PC-9 (cell line): ENCODE results near the gene TPRKB. TPM values are rescaled to one million over a fixed set of nuclear protein-coding genes. Genes with fewer than 3 reads are reported as not detected.
A peak's percentile ranks its signal among the peaks of the same experiment; 100 is the strongest.

Experiments used
- BruUV-seq: library from RNA; stranded (reverse); fragments of 400-500 nt; replicated peaks from 2 replicates; lab custom pipeline; 2021; lab: Mats Ljungman, UMichigan
- CTCF ChIA-PET: fragments of 300-600 bp; sonication (Branson Sonifier 250); formaldehyde crosslinking; loops from one replicate; lab custom pipeline; 2022; ENCODE audit warnings: antibody characterized with exemption; lab: Charles Lee
- POLR2A ChIA-PET: fragments of 300-600 bp; sonication (Branson Sonifier 250); formaldehyde crosslinking; loops from one replicate; lab custom pipeline; 2022; ENCODE audit warnings: antibody characterized with exemption; ENCODE audit not compliant: unreplicated experiment; lab: Charles Lee
- DNase-seq, 2 experiments: peaks; one replicate each; pipeline versions ENCODE4 v3.0.0 to v3.0.0-alpha.2; 2015 to 2022; ENCODE audit warnings: mixed read lengths in 1 of 2
- H2AFZ ChIP-seq: fragments of 200-600 bp; sonication (generic); 2 replicates; pipeline ENCODE4 v1.8.1; 2017; ENCODE audit warnings: antibody characterized with exemption
- H3F3A ChIP-seq: fragments of 200-600 bp; sonication (generic); 2 replicates; pipeline ENCODE4 v1.8.1; 2017; ENCODE audit warnings: antibody characterized with exemption, mild to moderate bottlenecking, low read depth; ENCODE audit not compliant: insufficient read depth
- H3K27ac ChIP-seq: fragments of 200-600 bp; sonication (generic); 2 replicates; pipeline ENCODE4 v1.6.1; 2016; ENCODE audit warnings: mixed run types
- H3K27me3 ChIP-seq: fragments of 200-600 bp; sonication (generic); 2 replicates; pipeline ENCODE4 v1.6.1; 2016; ENCODE audit warnings: low read depth, mixed run types; ENCODE audit not compliant: insufficient read depth
- H3K36me3 ChIP-seq: fragments of 200-600 bp; sonication (generic); 2 replicates; pipeline ENCODE4 v1.6.1; 2016; ENCODE audit warnings: low read depth, mixed run types
- H3K4me1 ChIP-seq: fragments of 200-600 bp; sonication (generic); replicated peaks from 2 replicates; pipeline ENCODE4 v1.6.1; 2016; ENCODE audit warnings: mixed run types; ENCODE audit not compliant: insufficient read depth
- H3K4me2 ChIP-seq: fragments of 200-600 bp; sonication (generic); 2 replicates; pipeline ENCODE4 v1.6.1; 2017; ENCODE audit warnings: mixed run types
- H3K4me3 ChIP-seq: fragments of 200-600 bp; sonication (generic); 2 replicates; pipeline ENCODE4 v1.6.1; 2016; ENCODE audit warnings: mixed run types
- H3K79me2 ChIP-seq: fragments of 200-600 bp; sonication (generic); 2 replicates; pipeline ENCODE4 v1.6.1; 2017; ENCODE audit warnings: low read depth, mixed run types
- H3K9me2 ChIP-seq: fragments of 200-600 bp; sonication (generic); 2 replicates; pipeline ENCODE4 v1.8.1; 2017; ENCODE audit warnings: mild to moderate bottlenecking; ENCODE audit not compliant: insufficient read depth
- H3K9me3 ChIP-seq: fragments of 200-600 bp; sonication (generic); 2 replicates; pipeline ENCODE4 v1.8.1; 2016; ENCODE audit warnings: low read depth; ENCODE audit not compliant: insufficient read depth
- H4K20me1 ChIP-seq: fragments of 200-600 bp; sonication (generic); 2 replicates; pipeline ENCODE4 v1.8.1; 2017; ENCODE audit not compliant: insufficient read depth
- EZH2 ChIP-seq: fragments of 200-600 bp; sonication (generic); IDR thresholded peaks from 2 replicates; pipeline ENCODE4 v1.8.0; 2017; ENCODE audit warnings: antibody characterized with exemption, low read depth
- intact Hi-C: fragments of 100-400 bp; cut with micrococcal nuclease; formaldehyde crosslinking; loops from one replicate; pipeline ENCODE4 v1.10.0; 2022; ENCODE audit not compliant: unreplicated experiment
- total RNA-seq: library from RNA; stranded (reverse); gene quantifications from 2 replicates; pipeline ENCODE4 v1.2.3, GENCODE V29; 2021
- TF ChIP-seq, protein P1 (sequence below): fragments of 200-600 bp; sonication (generic); conservative IDR thresholded peaks from 2 replicates; pipeline ENCODE4 v1.6.1; 2017; ENCODE audit warnings: mixed run types, antibody characterized with exemption, mild to moderate bottlenecking, moderate library complexity

TPRKB gene
- total RNA-seq, 1 experiment from 2014 or later = 33.8 TPM

DNA sequence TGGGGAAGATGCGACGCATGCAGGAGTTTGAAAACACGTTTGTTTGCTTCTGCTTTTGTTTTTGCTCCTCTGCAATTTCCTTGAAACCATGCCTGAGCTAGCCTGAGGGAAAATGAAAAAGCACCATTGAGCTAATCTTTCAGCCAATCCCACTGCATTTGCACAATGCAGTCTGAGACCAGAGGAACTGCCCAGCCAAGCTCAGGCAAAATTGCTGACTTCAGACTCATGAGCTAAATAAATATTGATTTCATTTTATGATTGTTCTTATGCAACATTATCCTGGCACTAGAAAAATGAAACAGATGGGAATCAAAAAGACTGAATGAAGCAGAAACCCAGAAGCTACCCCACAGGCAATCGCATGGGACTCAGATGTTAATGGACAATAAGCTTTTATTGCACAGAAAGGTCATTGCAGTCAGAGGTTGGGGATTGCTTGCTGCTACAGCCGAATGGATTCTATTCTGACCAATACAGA, 37.0 kb downstream of the TPRKB start:
- Histone ChIP-seq H3K27ac (no peak overlapping the region), H3K9me2 (no peaks in the 10 kb centered on the region), H3K4me1 (no peaks in the 10 kb centered on the region), H3K9me3 (peaks cover 7% of the 10 kb centered on the region; the same call in 1 of the 2 replicates), H3K4me3 (no peak overlapping the region), H3F3A (no peaks in the 10 kb centered on the region), H3K4me2 (no peak overlapping the region), H3K36me3 (no peaks in the 10 kb centered on the region), H4K20me1 (no peaks in the 10 kb centered on the region), H2AFZ (no peak overlapping the region), H3K79me2 (no peaks in the 10 kb centered on the region), H3K27me3 (peaks cover 68% of the 10 kb centered on the region)
- TF ChIP-seq, protein P1, sequence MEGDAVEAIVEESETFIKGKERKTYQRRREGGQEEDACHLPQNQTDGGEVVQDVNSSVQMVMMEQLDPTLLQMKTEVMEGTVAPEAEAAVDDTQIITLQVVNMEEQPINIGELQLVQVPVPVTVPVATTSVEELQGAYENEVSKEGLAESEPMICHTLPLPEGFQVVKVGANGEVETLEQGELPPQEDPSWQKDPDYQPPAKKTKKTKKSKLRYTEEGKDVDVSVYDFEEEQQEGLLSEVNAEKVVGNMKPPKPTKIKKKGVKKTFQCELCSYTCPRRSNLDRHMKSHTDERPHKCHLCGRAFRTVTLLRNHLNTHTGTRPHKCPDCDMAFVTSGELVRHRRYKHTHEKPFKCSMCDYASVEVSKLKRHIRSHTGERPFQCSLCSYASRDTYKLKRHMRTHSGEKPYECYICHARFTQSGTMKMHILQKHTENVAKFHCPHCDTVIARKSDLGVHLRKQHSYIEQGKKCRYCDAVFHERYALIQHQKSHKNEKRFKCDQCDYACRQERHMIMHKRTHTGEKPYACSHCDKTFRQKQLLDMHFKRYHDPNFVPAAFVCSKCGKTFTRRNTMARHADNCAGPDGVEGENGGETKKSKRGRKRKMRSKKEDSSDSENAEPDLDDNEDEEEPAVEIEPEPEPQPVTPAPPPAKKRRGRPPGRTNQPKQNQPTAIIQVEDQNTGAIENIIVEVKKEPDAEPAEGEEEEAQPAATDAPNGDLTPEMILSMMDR = no peak
- no peak for TF ChIP-seq EZH2
- intact Hi-C loops = no loop called here
- CTCF ChIA-PET = no interaction called here
- no TSS peak for BruUV-seq
- peak in 1 of 2 experiments; percentile 64 for DNase-seq
- POLR2A ChIA-PET = no interaction called here

DNA sequence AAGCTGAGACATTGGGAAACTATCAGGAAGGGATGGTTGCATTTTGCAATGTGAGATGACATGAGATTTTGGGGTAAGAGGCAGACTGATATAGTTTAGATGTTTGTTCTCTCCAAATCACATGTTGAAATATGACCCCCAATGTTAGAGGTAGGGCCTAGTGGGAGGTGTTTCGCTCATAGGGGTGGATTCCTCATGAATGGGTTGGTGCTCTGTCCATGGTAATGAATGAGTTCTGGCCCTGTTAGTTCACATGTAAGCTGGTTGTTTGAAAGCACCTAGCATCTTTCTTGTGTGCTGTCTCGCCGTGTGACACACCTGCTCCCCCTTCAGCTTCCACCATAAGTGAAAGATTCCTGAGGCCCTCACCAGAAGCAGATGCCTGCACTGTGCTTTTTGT, 37.7 kb downstream of the TPRKB start:
- CTCF ChIA-PET = no interaction called here
- no TSS peak for BruUV-seq
- H3K4me3 ChIP-seq = no peak overlapping the region

DNA sequence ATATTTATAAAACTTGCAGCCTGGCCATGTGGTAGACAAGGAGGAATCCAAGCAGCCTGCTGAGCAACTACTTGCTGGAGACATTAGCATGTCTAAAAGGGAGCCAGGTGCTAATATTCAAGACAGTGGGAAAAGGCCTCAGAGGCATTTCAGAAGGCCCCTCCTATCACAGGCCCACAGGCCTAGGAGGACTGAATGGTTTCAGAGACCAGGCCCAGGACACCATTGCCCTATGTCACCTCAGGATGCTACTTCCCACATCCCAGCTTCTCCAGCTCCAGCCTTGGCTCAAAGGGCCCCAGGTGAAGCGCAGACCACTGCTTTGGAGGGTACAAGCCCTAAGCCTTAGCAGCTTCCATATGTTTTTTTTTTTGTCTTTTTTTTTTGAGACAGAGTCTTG, 39.0 kb downstream of the TPRKB start:
- H3K36me3 ChIP-seq = no peaks in the 10 kb centered on the region
- BruUV-seq = no TSS peak
- no peak for DNase-seq
- POLR2A ChIA-PET = no interaction called here
- H3K79me2 ChIP-seq = no peaks in the 10 kb centered on the region
- no peak overlapping the region for H3K4me3 ChIP-seq
- H3K4me1 ChIP-seq = no peaks in the 10 kb centered on the region
- intact Hi-C loops = no loop called here
- H2AFZ ChIP-seq = no peak overlapping the region
- H4K20me1 ChIP-seq = no peaks in the 10 kb centered on the region
- no peaks in the 10 kb centered on the region for H3K9me2 ChIP-seq
- TF ChIP-seq EZH2 = no peak
- TF ChIP-seq, protein P1 = no peak
- H3F3A ChIP-seq = no peaks in the 10 kb centered on the region
- peaks cover 7% of the 10 kb centered on the region; the same call in 1 of the 2 replicates for H3K9me3 ChIP-seq
- no peak overlapping the region for H3K27ac ChIP-seq
- peaks cover 55% of the 10 kb centered on the region for H3K27me3 ChIP-seq
- CTCF ChIA-PET = no interaction called here
- no peak overlapping the region for H3K4me2 ChIP-seq

More for the DNA sequence above, 37.7 kb downstream of the TPRKB start:
- Histone ChIP-seq H3K4me1 (no peaks in the 10 kb centered on the region), H3K27ac (no peak overlapping the region), H3K9me3 (peaks cover 7% of the 10 kb centered on the region; the same call in 1 of the 2 replicates), H3F3A (no peaks in the 10 kb centered on the region), H3K9me2 (no peaks in the 10 kb centered on the region), H4K20me1 (no peaks in the 10 kb centered on the region), H3K36me3 (no peaks in the 10 kb centered on the region), H3K79me2 (no peaks in the 10 kb centered on the region), H2AFZ (no peak overlapping the region), H3K4me2 (no peak overlapping the region), H3K27me3 (peaks cover 66% of the 10 kb centered on the region)
- DNase-seq = peak in 1 of 2 experiments; percentile 15
- TF ChIP-seq EZH2 = no peak
- TF ChIP-seq, protein P1 = no peak
- POLR2A ChIA-PET = no interaction called here
- intact Hi-C loops = no loop called here
